GM10266 (cell line): Measurements from ENCODE around the gene LAMA2.
"Not testable (repeated sequence)": the region's sequence is repeated elsewhere in the genome, so short reads cannot be mapped to it uniquely, and the experiment has no call there.

ENCODE experiments used
- DNase-seq: peaks from one replicate; pipeline ENCODE4 v3.0.0; 2012; ENCODE audit errors: extremely low spot score
- CTCF ChIP-seq: IDR thresholded peaks from 2 replicates; pipeline ENCODE4 v1.5.1; 2012; ENCODE audit warnings: mild to moderate bottlenecking, low read depth; ENCODE audit not compliant: control insufficient read depth, insufficient read depth; ENCODE audit errors: missing control alignments

LAMA2 gene

GRCh38 chr6:129140526-129140925 lies 257.6 kb downstream of the LAMA2 start:
- no peak for TF ChIP-seq CTCF
- DNase-seq = no peak

- no peak for TF ChIP-seq CTCF
- DNase-seq = no peak
Measured at GRCh38 chr6:129141499-129141898, 258.6 kb downstream of the LAMA2 start.

- TF ChIP-seq CTCF = no peak
- no peak for DNase-seq
Measured at GRCh38 chr6:129146902-129147301, 264.0 kb downstream of the LAMA2 start.

- TF ChIP-seq CTCF = no peak
- DNase-seq = no peak
Measured at GRCh38 chr6:129150507-129150906, 267.6 kb downstream of the LAMA2 start.

GRCh38 chr6:129153257-129153656 lies 270.3 kb downstream of the LAMA2 start:
- no peak for TF ChIP-seq CTCF

GRCh38 chr6:129159242-129159641 lies 276.3 kb downstream of the LAMA2 start:
- DNase-seq = not testable (repeated sequence)

More at GRCh38 chr6:129153257-129153656, 270.3 kb downstream of the LAMA2 start:
- DNase-seq = no peak

GRCh38 chr6:129162605-129163004 lies 279.7 kb downstream of the LAMA2 start:
- no peak for TF ChIP-seq CTCF
- DNase-seq = no peak

GRCh38 chr6:129163551-129163950 lies 280.6 kb downstream of the LAMA2 start:
- TF ChIP-seq CTCF = no peak
- no peak for DNase-seq
